Caco-2 (cell line): ENCODE measurements around the gene FLRT3. TPM values are rescaled to one million over a fixed set of nuclear protein-coding genes. Genes with fewer than 3 reads are reported as not detected.

Experiments
- BruUV-seq: library from RNA; stranded (reverse); fragments of 400-500 nt; replicated peaks from 2 replicates; lab custom pipeline; 2021; lab: Mats Ljungman, UMichigan
- CTCF ChIA-PET: fragments of 300-600 bp; sonication (Branson Sonifier 250); formaldehyde crosslinking; loops from one replicate; lab custom pipeline; 2022; ENCODE audit warnings: antibody characterized with exemption; lab: Charles Lee
- POLR2A ChIA-PET: fragments of 300-600 bp; sonication (Branson Sonifier 250); formaldehyde crosslinking; loops from one replicate; lab custom pipeline; 2022; ENCODE audit warnings: antibody characterized with exemption; lab: Charles Lee
- DNase-seq, 2 experiments: peaks; one replicate each; pipeline versions ENCODE4 v3.0.0 to v3.0.0-alpha.2; 2020 to 2022
- H3K27me3 ChIP-seq: replicated peaks from 2 replicates; pipeline ENCODE4 v1.6.0; 2011; ENCODE audit warnings: low read length; ENCODE audit not compliant: control insufficient read depth, insufficient read depth
- H3K36me3 ChIP-seq: 2 replicates; pipeline ENCODE4 v1.5.1; 2011; ENCODE audit warnings: low read length; ENCODE audit not compliant: control insufficient read depth, insufficient read depth
- H3K4me1 ChIP-seq: fragments of 250-450 bp; sonication (Bioruptor Pico); 2 replicates; pipeline ENCODE4 v1.5.1; 2020; ENCODE audit warnings: mild to moderate bottlenecking
- H3K4me3 ChIP-seq: 2 replicates; pipeline ENCODE4 v1.5.1; 2011; ENCODE audit warnings: low read depth, mild to moderate bottlenecking, control low read depth, low read length
- H3K9me3 ChIP-seq: fragments of 250-450 bp; sonication (Bioruptor Pico); 2 replicates; pipeline ENCODE4 v1.5.1; 2020; ENCODE audit warnings: mild to moderate bottlenecking, moderate library complexity
- H3K27ac Mint-ChIP-seq: one replicate; pipeline ENCODE4 v1.8.0; 2022; ENCODE audit warnings: mixed read lengths; ENCODE audit not compliant: unreplicated experiment
- H3K27me3 Mint-ChIP-seq: one replicate; pipeline ENCODE4 v1.8.0; 2022; ENCODE audit warnings: mixed read lengths; ENCODE audit not compliant: insufficient read depth, unreplicated experiment
- H3K36me3 Mint-ChIP-seq: one replicate; pipeline ENCODE4 v1.8.0; 2022; ENCODE audit warnings: mild to moderate bottlenecking, mixed read lengths; ENCODE audit not compliant: insufficient read depth, unreplicated experiment
- H3K4me1 Mint-ChIP-seq: one replicate; pipeline ENCODE4 v1.8.0; 2022; ENCODE audit warnings: low read depth, mixed read lengths; ENCODE audit not compliant: unreplicated experiment
- H3K4me3 Mint-ChIP-seq: one replicate; pipeline ENCODE4 v1.8.0; 2022; ENCODE audit warnings: mild to moderate bottlenecking, moderate library complexity, mixed read lengths; ENCODE audit not compliant: unreplicated experiment
- H3K9me3 Mint-ChIP-seq: one replicate; pipeline ENCODE4 v1.8.0; 2022; ENCODE audit warnings: mixed read lengths; ENCODE audit not compliant: unreplicated experiment
- intact Hi-C: fragments of 100-400 bp; cut with micrococcal nuclease; formaldehyde crosslinking; loops from one replicate; pipeline ENCODE4 v1.10.0; 2022; ENCODE audit not compliant: unreplicated experiment
- total RNA-seq: library from RNA; stranded (reverse); gene quantifications from 2 replicates; pipeline ENCODE4 v1.2.3, GENCODE V29; 2022
- TF ChIP-seq, protein P1 (sequence below), 2 experiments: fragments of 200-600 bp in 1 of 2; IDR thresholded peaks; 1 replicate in 1 of 2; 2 replicates in 1 of 2; pipeline versions ENCODE4 v1.5.1 to v1.8.0; 2011 to 2022; ENCODE audit warnings: antibody characterized with exemption in 1 of 2, control low read depth in 1 of 2, inconsistent platforms in 1 of 2, low read depth in 1 of 2, low read length in 1 of 2, mild to moderate bottlenecking in 1 of 2, moderate library complexity in 1 of 2; ENCODE audit not compliant: insufficient read depth in 1 of 2, severe bottlenecking in 1 of 2, unreplicated experiment in 1 of 2

FLRT3 gene
- total RNA-seq, 1 experiment from 2014 or later: 107 TPM

DNA sequence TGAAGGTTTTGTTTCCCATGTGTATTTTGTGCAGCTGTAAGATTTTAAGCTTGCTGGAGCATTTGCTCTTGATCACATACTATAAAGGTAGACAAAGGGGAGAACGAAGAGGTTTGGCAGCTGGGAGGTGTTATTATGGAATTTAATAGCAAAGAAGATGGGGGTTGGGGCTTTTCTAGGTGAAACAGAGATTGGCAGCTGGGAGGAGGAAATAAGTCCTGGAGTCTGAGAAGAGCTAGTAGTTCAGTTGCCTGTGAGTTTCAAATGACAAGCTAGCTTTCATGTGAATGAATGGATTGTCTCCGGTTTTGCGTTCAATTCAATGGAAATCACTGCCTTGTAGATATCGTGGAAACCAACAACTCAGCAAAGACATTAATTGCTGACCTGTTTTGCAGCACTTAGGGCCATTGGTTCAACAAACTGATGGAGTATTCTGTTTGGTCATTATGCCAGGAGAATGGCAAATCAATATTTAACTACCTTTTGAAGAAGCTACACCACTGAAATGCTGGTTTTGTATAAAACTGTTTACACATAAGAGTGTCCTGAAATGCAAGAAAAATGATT, 38.1 kb upstream of the FLRT3 start:
- no peaks in the 10 kb centered on the region for H3K36me3 Mint-ChIP-seq
- peaks cover 17% of the 10 kb centered on the region for H3K4me1 Mint-ChIP-seq
- Histone ChIP-seq H3K4me1 (peaks cover 19% of the 10 kb centered on the region), H3K36me3 (no peaks in the 10 kb centered on the region), H3K9me3 (no peaks in the 10 kb centered on the region), H3K4me3 (no peak overlapping the region), H3K27me3 (no peaks in the 10 kb centered on the region)
- H3K27me3 Mint-ChIP-seq: no peaks in the 10 kb centered on the region
- ChIA-PET CTCF (no interaction called here), POLR2A (interaction anchor here (0.7 kb wide), 1 partner anchor 38 kb away, joined by 3 read pairs; the partner anchor contains the start of gene FLRT3)
- no peaks in the 10 kb centered on the region for H3K9me3 Mint-ChIP-seq
- no peak overlapping the region for H3K4me3 Mint-ChIP-seq
- TF ChIP-seq, protein P1, sequence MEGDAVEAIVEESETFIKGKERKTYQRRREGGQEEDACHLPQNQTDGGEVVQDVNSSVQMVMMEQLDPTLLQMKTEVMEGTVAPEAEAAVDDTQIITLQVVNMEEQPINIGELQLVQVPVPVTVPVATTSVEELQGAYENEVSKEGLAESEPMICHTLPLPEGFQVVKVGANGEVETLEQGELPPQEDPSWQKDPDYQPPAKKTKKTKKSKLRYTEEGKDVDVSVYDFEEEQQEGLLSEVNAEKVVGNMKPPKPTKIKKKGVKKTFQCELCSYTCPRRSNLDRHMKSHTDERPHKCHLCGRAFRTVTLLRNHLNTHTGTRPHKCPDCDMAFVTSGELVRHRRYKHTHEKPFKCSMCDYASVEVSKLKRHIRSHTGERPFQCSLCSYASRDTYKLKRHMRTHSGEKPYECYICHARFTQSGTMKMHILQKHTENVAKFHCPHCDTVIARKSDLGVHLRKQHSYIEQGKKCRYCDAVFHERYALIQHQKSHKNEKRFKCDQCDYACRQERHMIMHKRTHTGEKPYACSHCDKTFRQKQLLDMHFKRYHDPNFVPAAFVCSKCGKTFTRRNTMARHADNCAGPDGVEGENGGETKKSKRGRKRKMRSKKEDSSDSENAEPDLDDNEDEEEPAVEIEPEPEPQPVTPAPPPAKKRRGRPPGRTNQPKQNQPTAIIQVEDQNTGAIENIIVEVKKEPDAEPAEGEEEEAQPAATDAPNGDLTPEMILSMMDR (IDR thresholded peaks at IDR 0.05; ENCODE audit: insufficient read depth in 1 of 2, low read depth in 1 of 2, low read length in 1 of 2, severe bottlenecking in 1 of 2, unreplicated experiment in 1 of 2): no peak
- BruUV-seq: no TSS peak
- intact Hi-C loops: no loop called here
- no peak overlapping the region for H3K27ac Mint-ChIP-seq
- DNase-seq: no peak

DNA sequence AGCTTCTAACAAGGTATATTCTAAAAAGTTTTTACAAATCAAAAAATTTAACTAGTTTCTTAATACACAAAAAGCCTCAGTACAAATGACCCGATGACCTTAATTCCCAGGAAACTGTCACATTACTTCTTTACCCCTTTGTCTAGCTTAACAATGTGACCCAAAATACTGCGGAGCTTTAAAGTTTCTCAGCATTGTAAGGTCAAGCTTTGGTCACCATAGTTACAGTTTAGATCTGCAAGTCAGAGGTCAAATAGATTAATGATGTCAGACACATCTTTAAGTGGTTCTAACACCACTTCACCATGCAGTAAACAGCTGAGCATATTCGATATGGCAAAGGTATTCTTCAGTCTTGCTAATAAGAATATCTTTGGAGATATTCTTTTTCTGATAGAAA, 36.8 kb upstream of the FLRT3 start:
- H3K4me3 Mint-ChIP-seq: no peak overlapping the region
- peaks cover 19% of the 10 kb centered on the region for H3K4me1 ChIP-seq
- no peak for DNase-seq
- H3K36me3 ChIP-seq: no peaks in the 10 kb centered on the region
- H3K4me1 Mint-ChIP-seq: peaks cover 17% of the 10 kb centered on the region
- H3K27me3 ChIP-seq: no peaks in the 10 kb centered on the region
- BruUV-seq: no TSS peak
- no peaks in the 10 kb centered on the region for H3K27me3 Mint-ChIP-seq
- ChIA-PET POLR2A (no interaction called here), CTCF (no interaction called here)
- no peaks in the 10 kb centered on the region for H3K36me3 Mint-ChIP-seq
- H3K9me3 ChIP-seq: no peaks in the 10 kb centered on the region
- intact Hi-C loops: no loop called here
- no peaks in the 10 kb centered on the region for H3K9me3 Mint-ChIP-seq
- no peak overlapping the region for H3K27ac Mint-ChIP-seq
- TF ChIP-seq, protein P1 (IDR thresholded peaks at IDR 0.05; ENCODE audit: insufficient read depth in 1 of 2, low read depth in 1 of 2, low read length in 1 of 2, severe bottlenecking in 1 of 2, unreplicated experiment in 1 of 2): no peak
- H3K4me3 ChIP-seq: no peak overlapping the region

DNA sequence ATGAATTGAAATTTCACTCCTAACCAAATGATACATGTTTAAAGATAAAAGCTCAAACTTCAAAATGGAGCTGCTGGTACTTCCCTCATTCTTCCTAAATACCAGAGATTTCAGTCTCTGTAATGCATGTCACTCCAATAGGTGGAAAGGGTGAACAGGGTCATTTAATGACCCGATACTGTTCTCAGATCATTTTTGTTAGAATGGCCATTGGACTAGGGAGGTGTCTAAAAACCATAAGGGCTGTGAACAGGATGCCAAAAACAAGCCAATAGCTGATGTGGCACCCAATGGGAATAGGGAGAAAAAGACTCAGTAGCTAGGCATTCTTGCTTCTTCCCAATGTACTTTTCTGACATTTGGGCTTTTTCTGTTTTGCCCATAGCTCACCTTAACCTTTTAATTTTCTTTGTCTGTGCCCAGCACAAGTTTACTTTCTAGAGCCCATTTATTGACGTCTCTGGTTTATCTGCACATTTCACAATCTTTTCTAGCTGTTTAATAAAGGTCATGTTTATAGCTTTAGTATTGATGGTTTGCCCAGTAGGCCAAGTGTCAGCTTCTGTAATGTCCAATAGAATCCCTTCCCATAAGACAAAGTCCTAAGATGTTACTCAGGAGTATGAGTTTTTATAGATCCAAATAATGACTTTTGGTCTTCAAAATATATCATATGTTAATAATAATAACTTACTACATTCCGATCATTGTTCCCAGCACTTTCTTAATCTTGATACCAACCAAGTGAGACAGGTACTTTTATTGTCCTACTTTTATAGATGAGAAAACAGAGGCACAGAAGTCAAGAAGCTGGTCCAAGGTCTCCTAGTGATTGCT, 24.3 kb upstream of the FLRT3 start:
- TF ChIP-seq, protein P1 (IDR thresholded peaks at IDR 0.05; ENCODE audit: insufficient read depth in 1 of 2, low read depth in 1 of 2, low read length in 1 of 2, severe bottlenecking in 1 of 2, unreplicated experiment in 1 of 2): no peak
- H3K27ac Mint-ChIP-seq: no peak overlapping the region
- H3K4me3 Mint-ChIP-seq: no peak overlapping the region
- no peak for DNase-seq
- no peaks in the 10 kb centered on the region for H3K27me3 Mint-ChIP-seq
- H3K36me3 ChIP-seq: no peaks in the 10 kb centered on the region
- no peaks in the 10 kb centered on the region for H3K9me3 ChIP-seq
- no TSS peak for BruUV-seq
- ChIA-PET CTCF (no interaction called here), POLR2A (no interaction called here)
- H3K27me3 ChIP-seq: no peaks in the 10 kb centered on the region
- intact Hi-C loops: no loop called here
- no peaks in the 10 kb centered on the region for H3K4me1 ChIP-seq
- peaks cover 16% of the 10 kb centered on the region for H3K9me3 Mint-ChIP-seq
- H3K4me1 Mint-ChIP-seq: peaks cover 10% of the 10 kb centered on the region
- H3K36me3 Mint-ChIP-seq: peaks cover 5% of the 10 kb centered on the region
- H3K4me3 ChIP-seq: no peak overlapping the region
